Measurements from ENCODE around the gene OR2F1. TPM values are rescaled to one million over a fixed set of nuclear protein-coding genes. Genes with fewer than 3 reads are reported as not detected.
A peak's percentile ranks its signal among the peaks of the same experiment; 100 is the strongest.

Gene OR2F1
- total RNA-seq, 1 donor from 2014 or later = not detected

DNA sequence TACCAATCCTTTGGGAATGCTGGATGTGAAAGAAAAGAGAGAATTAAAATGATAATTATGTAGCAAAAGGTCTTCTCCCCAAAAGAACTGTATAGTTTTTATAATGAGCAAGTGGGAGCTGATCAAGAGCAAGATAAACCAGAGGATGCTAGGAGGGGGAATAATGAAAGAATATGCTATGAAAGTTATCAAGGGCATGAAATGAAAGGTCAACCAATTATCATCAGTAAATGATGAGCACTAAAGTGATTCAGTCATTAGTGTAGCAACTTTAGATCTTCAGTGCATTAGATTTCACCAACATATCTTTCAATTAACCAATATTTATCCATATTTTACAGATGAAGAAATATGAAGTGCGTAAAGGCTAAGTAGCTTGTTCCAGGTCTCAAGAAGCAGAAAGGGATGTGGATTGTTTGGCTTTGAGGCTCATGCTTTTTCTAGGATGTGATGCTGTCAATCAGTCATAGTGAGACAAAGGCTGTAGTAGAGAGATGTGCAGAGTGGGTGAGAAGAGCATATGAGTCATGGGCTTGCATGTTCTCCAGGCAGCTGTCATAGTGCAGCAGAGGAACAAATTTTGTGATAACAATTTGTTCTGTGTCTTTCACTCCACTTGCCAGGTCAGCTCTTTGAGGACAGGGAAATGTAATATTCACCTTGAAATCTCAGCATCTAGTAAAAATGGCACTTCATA, 25.3 kb upstream of the OR2F1 start:
- no peak for DNase-seq (ENCODE audit: extremely low spot score, unreplicated experiment)
- Mint-ChIP-seq H3K27me3 (ENCODE audit: unreplicated experiment) (peaks cover 32% of the 10 kb centered on the region), H3K4me3 (ENCODE audit: unreplicated experiment) (no peak overlapping the region), H3K36me3 (ENCODE audit: unreplicated experiment) (no peaks in the 10 kb centered on the region), H3K27ac (ENCODE audit: unreplicated experiment) (no peak overlapping the region), H3K9me3 (ENCODE audit: unreplicated experiment) (peaks cover 11% of the 10 kb centered on the region), H3K4me1 (ENCODE audit: unreplicated experiment) (peaks cover 10% of the 10 kb centered on the region)
- TF ChIP-seq, protein P1, sequence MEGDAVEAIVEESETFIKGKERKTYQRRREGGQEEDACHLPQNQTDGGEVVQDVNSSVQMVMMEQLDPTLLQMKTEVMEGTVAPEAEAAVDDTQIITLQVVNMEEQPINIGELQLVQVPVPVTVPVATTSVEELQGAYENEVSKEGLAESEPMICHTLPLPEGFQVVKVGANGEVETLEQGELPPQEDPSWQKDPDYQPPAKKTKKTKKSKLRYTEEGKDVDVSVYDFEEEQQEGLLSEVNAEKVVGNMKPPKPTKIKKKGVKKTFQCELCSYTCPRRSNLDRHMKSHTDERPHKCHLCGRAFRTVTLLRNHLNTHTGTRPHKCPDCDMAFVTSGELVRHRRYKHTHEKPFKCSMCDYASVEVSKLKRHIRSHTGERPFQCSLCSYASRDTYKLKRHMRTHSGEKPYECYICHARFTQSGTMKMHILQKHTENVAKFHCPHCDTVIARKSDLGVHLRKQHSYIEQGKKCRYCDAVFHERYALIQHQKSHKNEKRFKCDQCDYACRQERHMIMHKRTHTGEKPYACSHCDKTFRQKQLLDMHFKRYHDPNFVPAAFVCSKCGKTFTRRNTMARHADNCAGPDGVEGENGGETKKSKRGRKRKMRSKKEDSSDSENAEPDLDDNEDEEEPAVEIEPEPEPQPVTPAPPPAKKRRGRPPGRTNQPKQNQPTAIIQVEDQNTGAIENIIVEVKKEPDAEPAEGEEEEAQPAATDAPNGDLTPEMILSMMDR (IDR thresholded peaks at IDR 0.05) = no peak

DNA sequence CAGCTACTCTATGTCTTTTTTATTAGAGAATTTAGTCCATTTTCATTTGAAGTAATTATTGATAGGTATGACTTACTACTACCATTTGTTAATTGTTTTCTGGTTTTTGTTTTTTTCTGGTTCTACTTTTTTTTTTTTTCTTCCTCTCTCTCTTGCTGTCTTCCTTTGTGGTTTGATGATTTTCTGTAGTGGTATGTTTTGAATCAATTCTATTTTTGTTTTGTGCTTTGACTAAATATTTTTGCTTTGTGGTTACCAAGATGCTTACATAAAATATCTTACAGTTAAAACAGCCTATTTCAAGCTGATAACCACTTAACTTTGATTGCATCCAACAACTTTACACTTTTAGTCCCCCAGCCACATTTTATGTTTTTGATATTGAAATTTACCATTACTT, 22.9 kb upstream of the OR2F1 start:
- H3K27me3 Mint-ChIP-seq (ENCODE audit: unreplicated experiment) = peaks cover 17% of the 10 kb centered on the region
- H3K27ac Mint-ChIP-seq (ENCODE audit: unreplicated experiment) = no peak overlapping the region
- peaks cover 11% of the 10 kb centered on the region for H3K9me3 Mint-ChIP-seq (ENCODE audit: unreplicated experiment)
- H3K4me3 Mint-ChIP-seq (ENCODE audit: unreplicated experiment) = no peak overlapping the region
- TF ChIP-seq, protein P1 (IDR thresholded peaks at IDR 0.05) = no peak
- H3K36me3 Mint-ChIP-seq (ENCODE audit: unreplicated experiment) = no peaks in the 10 kb centered on the region
- DNase-seq (ENCODE audit: extremely low spot score, unreplicated experiment) = no peak
- H3K4me1 Mint-ChIP-seq (ENCODE audit: unreplicated experiment) = peaks cover 33% of the 10 kb centered on the region

DNA sequence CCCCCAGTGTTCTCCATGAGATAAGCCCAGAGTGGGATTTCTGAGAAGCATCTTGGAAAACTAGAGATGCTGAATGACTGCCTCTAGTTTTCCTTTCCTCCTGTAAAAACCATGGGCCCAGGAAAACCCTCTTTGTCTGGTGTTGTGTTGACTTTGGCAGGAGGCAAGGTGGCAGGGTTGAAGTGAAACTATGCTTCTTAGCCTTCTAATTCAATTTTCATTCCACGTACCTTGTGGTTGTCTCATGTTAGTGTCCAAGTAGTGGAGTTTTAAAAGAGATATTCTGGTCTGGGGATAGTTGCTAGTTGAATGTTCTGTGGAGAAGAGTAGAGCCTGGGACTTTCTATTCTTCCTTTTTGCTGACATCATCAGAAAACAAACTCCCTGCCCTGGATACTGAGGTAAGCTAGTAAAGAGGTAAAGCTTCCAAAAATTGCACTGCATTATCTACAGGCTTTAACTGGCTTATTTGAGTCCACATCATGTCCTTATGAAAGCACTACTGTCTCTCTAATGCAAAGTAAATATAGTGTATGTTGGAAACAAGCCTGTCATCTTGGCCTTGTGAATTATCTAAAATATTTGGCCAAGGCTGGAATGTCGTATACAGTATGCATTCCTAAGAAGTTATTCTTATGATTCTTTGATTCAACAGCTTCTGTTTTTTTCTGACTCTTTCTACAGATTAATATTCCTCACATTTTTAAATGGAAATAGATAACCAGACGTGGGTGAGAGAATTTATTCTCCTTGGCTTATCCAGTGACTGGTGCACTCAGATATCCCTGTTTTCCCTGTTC, 19.9 kb upstream of the OR2F1 start, which contains the start of gene OR2F2:
Gene OR2F2, plus strand, starts transcription at position 708 of the 800 bp plus-strand sequence. Its CDS starts 0 bp downstream, at position 708.
- Mint-ChIP-seq H3K9me3 (ENCODE audit: unreplicated experiment) (peaks cover 11% of the 10 kb centered on the region), H3K4me1 (ENCODE audit: unreplicated experiment) (peaks cover 36% of the 10 kb centered on the region), H3K36me3 (ENCODE audit: unreplicated experiment) (no peaks in the 10 kb centered on the region), H3K4me3 (ENCODE audit: unreplicated experiment) (peak within 1 kb of the TSS; percentile 24), H3K27ac (ENCODE audit: unreplicated experiment) (peak within 1 kb of the TSS; percentile 89), H3K27me3 (ENCODE audit: unreplicated experiment) (peaks cover 3% of the 10 kb centered on the region)
- no peak for DNase-seq (ENCODE audit: extremely low spot score, unreplicated experiment)
- TF ChIP-seq, protein P1 (IDR thresholded peaks at IDR 0.05) = no peak

DNA sequence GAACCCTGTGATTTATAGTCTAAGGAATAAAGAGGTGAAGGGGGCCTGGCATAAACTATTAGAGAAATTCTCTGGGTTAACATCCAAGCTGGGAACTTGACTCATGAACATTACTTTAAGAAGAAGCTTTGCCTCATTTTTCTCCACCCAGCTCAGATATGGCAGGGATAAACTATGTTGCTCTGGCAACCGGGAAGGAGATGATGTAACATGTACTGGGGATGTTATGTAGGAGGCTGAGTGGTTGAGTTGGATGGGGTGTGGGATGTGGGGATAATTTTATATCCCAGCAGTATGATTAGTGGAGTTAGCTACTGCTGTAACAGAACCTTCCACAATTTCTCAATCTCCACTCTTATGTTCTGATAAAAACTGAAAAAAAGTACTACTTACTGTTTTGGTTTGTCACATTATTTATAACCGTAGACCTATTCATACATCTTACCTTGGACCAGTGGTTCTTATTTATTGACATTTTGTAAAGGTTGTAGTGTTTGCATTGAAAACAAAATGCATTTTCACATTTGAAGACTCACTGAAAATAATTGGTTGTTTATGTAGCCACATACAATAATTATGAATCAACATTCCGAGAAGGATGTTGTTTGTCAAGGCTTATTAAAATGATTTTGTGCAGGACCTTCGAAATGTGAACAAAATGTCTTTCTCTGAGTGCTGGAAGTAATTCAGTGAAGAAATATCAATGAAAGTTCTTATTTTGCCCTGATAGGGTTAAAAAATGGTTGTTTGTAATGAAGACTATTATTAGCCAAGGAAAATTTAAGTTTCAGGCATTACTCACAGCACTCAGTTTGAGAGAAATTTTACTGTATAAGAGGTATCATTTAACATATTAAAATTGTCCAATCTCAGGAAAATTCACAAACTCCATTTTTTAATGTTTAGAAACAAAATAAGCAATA, 18.3 kb upstream of the OR2F1 start:
- no peak for DNase-seq (ENCODE audit: extremely low spot score, unreplicated experiment)
- TF ChIP-seq, protein P1 (IDR thresholded peaks at IDR 0.05) = no peak
- peak overlapping the region; percentile 89 for H3K27ac Mint-ChIP-seq (ENCODE audit: unreplicated experiment)
- peaks cover 5% of the 10 kb centered on the region for H3K27me3 Mint-ChIP-seq (ENCODE audit: unreplicated experiment)
- peaks cover 36% of the 10 kb centered on the region for H3K4me1 Mint-ChIP-seq (ENCODE audit: unreplicated experiment)
- no peaks in the 10 kb centered on the region for H3K36me3 Mint-ChIP-seq (ENCODE audit: unreplicated experiment)
- no peak overlapping the region for H3K4me3 Mint-ChIP-seq (ENCODE audit: unreplicated experiment)
- peaks cover 11% of the 10 kb centered on the region for H3K9me3 Mint-ChIP-seq (ENCODE audit: unreplicated experiment)

Measured in osteocyte (in vitro differentiated cells).